HepG2 (cell line): Measurements from ENCODE around the gene FAIM2. TPM values are rescaled to one million over a fixed set of nuclear protein-coding genes. Genes with fewer than 3 reads are reported as not detected.

ENCODE experiments used
- ATAC-seq: fragments of 200-7000 bp; cut with Tn5 transposase; 3 replicates; pipeline ENCODE4 v1.9.1; 2020; ENCODE audit warnings: mild to moderate bottlenecking, moderate library complexity
- BruUV-seq: library from RNA; stranded (reverse); fragments of 400-500 nt; replicated peaks from 2 replicates; lab custom pipeline; 2021; lab: Mats Ljungman, UMichigan
- CTCF ChIA-PET: fragments of 300-600 bp; formaldehyde crosslinking; extraction: SDS; loops from one replicate; lab custom pipeline; 2021; ENCODE audit warnings: low total read pairs, inconsistent platforms, low intra/inter-chr PET ratio; lab: Yijun Ruan, JAX
- POLR2A ChIA-PET: fragments of 350-600 bp; sonication (Branson Sonifier 250); formaldehyde crosslinking; loops from one replicate; lab custom pipeline; 2020; ENCODE audit warnings: antibody characterized with exemption, inconsistent platforms; lab: Yijun Ruan, JAX
- DNase-seq: peaks from one replicate; pipeline ENCODE4 v3.0.0-alpha.2; 2015; ENCODE audit warnings: low spot score
- FAIRE-seq: peaks from 3 replicates; lab custom pipeline; 2011; peaks lifted over from hg19 to GRCh38; lab: Jason Lieb, UNC
- H2AFZ ChIP-seq: one replicate; pipeline ENCODE4 v1.6.1; 2011; ENCODE audit warnings: low read length, inconsistent platforms
- H3K27ac ChIP-seq: fragments of 300-600 bp; 3 replicates; pipeline ENCODE4 v1.8.0; 2011; ENCODE audit warnings: mixed run types, mild to moderate bottlenecking, mixed read lengths, low read length, inconsistent platforms; ENCODE audit not compliant: insufficient read depth; ENCODE audit errors: extremely low read length
- H3K27me3 ChIP-seq, 2 experiments: fragments of 200-600 bp in 1 of 2; 2 replicates in 1 of 2; 3 replicates in 1 of 2; pipeline versions ENCODE4 v1.6.0 to v1.8.0; 2011; ENCODE audit warnings: low read length in 2 of 2, mild to moderate bottlenecking in 2 of 2, moderate library complexity in 2 of 2, inconsistent platforms in 1 of 2; ENCODE audit not compliant: insufficient read depth in 2 of 2, control insufficient read depth in 1 of 2
- H3K36me3 ChIP-seq, 2 experiments: fragments of 200-600 bp in 1 of 2; replicated peaks in 1 of 2; 2 replicates in 1 of 2; 3 replicates in 1 of 2; pipeline versions ENCODE4 v1.5.1 to v1.8.0; 2011; ENCODE audit warnings: low read length in 2 of 2, inconsistent platforms in 1 of 2; ENCODE audit not compliant: insufficient read depth in 2 of 2, control insufficient read depth in 1 of 2
- H3K4me1 ChIP-seq: 2 replicates; pipeline ENCODE4 v1.5.1; 2012; ENCODE audit warnings: low read length, inconsistent platforms; ENCODE audit not compliant: insufficient read depth
- H3K4me2 ChIP-seq: 2 replicates; pipeline ENCODE4 v1.6.0; 2011; ENCODE audit warnings: low read depth, low read length, inconsistent platforms
- H3K4me3 ChIP-seq, 3 experiments: fragments of 200-600 bp in 1 of 3; sonication (generic), shearing (Covaris generic) in 1 of 3; replicated peaks in 1 of 3; 2 replicates each; pipeline ENCODE4 v1.5.1; 2011 to 2016; ENCODE audit warnings: low read length in 3 of 3, inconsistent platforms in 2 of 3, low read depth in 2 of 3, mild to moderate bottlenecking in 2 of 3, control low read depth in 1 of 3, mixed read lengths in 1 of 3; ENCODE audit not compliant: insufficient read depth in 1 of 3
- H3K79me2 ChIP-seq: one replicate; pipeline ENCODE4 v1.6.1; 2011; ENCODE audit warnings: low read length, inconsistent platforms; ENCODE audit not compliant: insufficient read depth
- H3K9ac ChIP-seq: 2 replicates; pipeline ENCODE4 v1.6.0; 2011; ENCODE audit warnings: mild to moderate bottlenecking, low read depth, low read length, inconsistent platforms; ENCODE audit not compliant: insufficient read depth
- H3K9me3 ChIP-seq: 2 replicates; pipeline ENCODE4 v1.5.1; 2012; ENCODE audit warnings: mild to moderate bottlenecking, low read length
- H4K20me1 ChIP-seq: 2 replicates; pipeline ENCODE4 v1.6.0; 2011; ENCODE audit warnings: inconsistent platforms, mild to moderate bottlenecking, low read length, moderate library complexity; ENCODE audit not compliant: insufficient read depth
- ATF6 ChIP-seq: sonication (generic); formaldehyde crosslinking; conservative IDR thresholded peaks from 2 replicates; pipeline ENCODE4 v1.4.0; 2020; ENCODE audit warnings: missing genetic modification reagents
- CHD2 ChIP-seq: IDR thresholded peaks from 2 replicates; pipeline ENCODE4 v1.6.1; 2011; ENCODE audit warnings: low read depth, low read length, improper control_type of control experiment
- CREB1 ChIP-seq, 2 experiments: fragments of 450-650 bp in 1 of 2; IDR thresholded peaks; 2 replicates each; pipeline ENCODE4 v1.6.1; 2016 to 2017; ENCODE audit warnings: control low read depth in 1 of 2, mild to moderate bottlenecking in 1 of 2, missing compliant biosample characterization in 1 of 2, missing genetic modification characterization in 1 of 2
- ZNF264 ChIP-seq: sonication (generic); formaldehyde crosslinking; IDR thresholded peaks from 2 replicates; pipeline ENCODE4 v1.4.0; 2020; ENCODE audit warnings: missing genetic modification reagents
- ZNF749 ChIP-seq: sonication (generic); formaldehyde crosslinking; IDR thresholded peaks from 2 replicates; pipeline ENCODE4 v1.8.0; 2022; ENCODE audit warnings: mild to moderate bottlenecking, missing genetic modification reagents, moderate library complexity, borderline replicate concordance
- ZSCAN20 ChIP-seq: sonication (generic); formaldehyde crosslinking; IDR thresholded peaks from 2 replicates; pipeline ENCODE4 v1.4.0; 2020; ENCODE audit warnings: missing genetic modification reagents, mild to moderate bottlenecking, borderline replicate concordance
- WGBS: methylation state at CpG from one replicate; pipeline ENCODE4 v1.1.6; 2017; ENCODE audit warnings: low lambda C conversion rate; 5-methylcytosine and 5-hydroxymethylcytosine counted together
- in situ Hi-C: cut with HindIII; loops from 2 replicates; pipeline ENCODE4 v1.10.0; 2017; ENCODE audit warnings: low pct_unique_long_range_greater_than_20kb; ENCODE audit not compliant: extremely low pct_ligation_motif_present
- intact Hi-C: fragments of 100-400 bp; cut with micrococcal nuclease; formaldehyde crosslinking; loops from one replicate; pipeline ENCODE4 v1.10.0; 2022; ENCODE audit not compliant: unreplicated experiment
- polyA plus RNA-seq, 8 experiments: library from polyadenylated mRNA; depleted of rRNA in 3 of 8; stranded (reverse) in 7 of 8; unstranded in 1 of 8; fragments of >200 nt; fragmentation: Illumina TruSeq in 4 of 8; extraction: Trizol in 4 of 8; gene quantifications; 2 replicates each; pipeline versions ENCODE4 v1.2.1 to v1.2.3, GENCODE V29; 2011 to 2016; ENCODE audit warnings: low read depth in 4 of 8, missing spikeins in 1 of 8, mixed read lengths in 1 of 8; ENCODE audit not compliant: insufficient read depth in 1 of 8
- total RNA-seq, 5 experiments: library from RNA; depleted of rRNA; stranded (reverse); fragments of >200 nt; fragmentation: Illumina TruSeq; extraction: Trizol; gene quantifications; 2 replicates each; pipeline ENCODE4 v1.2.3, GENCODE V29; 2016; ENCODE audit warnings: low read depth in 1 of 5

The FAIM2 gene
- total and polyA plus RNA-seq, 2 of the 13 experiments (the other 11 are each of a cell fraction or from before 2014, with no cell fraction given): not detected

GRCh38 chr12:49930515-49931288 is 27.0 kb upstream of the FAIM2 start:
- no peak for FAIRE-seq
- H3K4me3 ChIP-seq: no peak overlapping the region
- intact Hi-C loops (no loop called here), in situ Hi-C loops (no loop called here)
- no peaks in the 10 kb centered on the region for H4K20me1 ChIP-seq
- peak; percentile 49 for TF ChIP-seq CREB1 (IDR thresholded peaks at IDR 0.05)
- no peak for TF ChIP-seq CREB1 (CRISPR knock-in tag; IDR thresholded peaks at IDR 0.05)
- TF ChIP-seq ZNF264 (CRISPR knock-in tag): no peak
- no peak for TF ChIP-seq CHD2
- no peak for TF ChIP-seq ATF6 (CRISPR knock-in tag)
- no peak for TF ChIP-seq ZNF749 (CRISPR knock-in tag)
- TF ChIP-seq ZSCAN20 (CRISPR knock-in tag): no peak
- H3K36me3 ChIP-seq: no peaks in the 10 kb centered on the region
- no peak overlapping the region for H3K4me2 ChIP-seq
- no peaks in the 10 kb centered on the region for H3K4me1 ChIP-seq
- H2AFZ ChIP-seq: no peak overlapping the region
- H3K79me2 ChIP-seq: no peaks in the 10 kb centered on the region
- H3K9me3 ChIP-seq: no peaks in the 10 kb centered on the region
- no TSS peak for BruUV-seq
- ATAC-seq: no peak
- H3K27me3 ChIP-seq: peaks cover 0 to 4% of the 10 kb centered on the region in 2 experiments; a peak in 1 of 5 replicates
- H3K27ac ChIP-seq: no peak overlapping the region
- 41% methylated on average over 3 of the region's 3 CpGs for WGBS
- POLR2A ChIA-PET: no interaction called here
- CTCF ChIA-PET: no interaction called here
- no peak overlapping the region for H3K9ac ChIP-seq
- no peak for DNase-seq
